ENCODE results near the gene HIPK1. TPM values are rescaled to one million over a fixed set of nuclear protein-coding genes. Genes with fewer than 3 reads are reported as not detected.

HIPK1 gene
- 41.7 TPM for total RNA-seq
- 23.5 TPM for polyA plus RNA-seq

- under 1% methylated on average over 61 of the region's 61 CpGs for WGBS
- Histone ChIP-seq H3K27ac (ENCODE audit: low read depth) (peak within 1 kb of the TSS; percentile 93), H3K4me3 (ENCODE audit: low read depth, low read length) (peak within 1 kb of the TSS; percentile 93), H3K4me1 (ENCODE audit: insufficient read depth) (no peaks in the 10 kb centered on the region), H3K36me3 (ENCODE audit: insufficient read depth) (no peaks in the 10 kb centered on the region)
- DNase-seq (ENCODE audit: extremely low spot score) = peak; percentile 91
Observed at GRCh38 chr1:113928941-113929749, at the start of gene HIPK1. TSS of gene HIPK1 (plus strand) at chr1:113929324.

GRCh38 chr1:113879739-113880038 is 49.4 kb upstream of the HIPK1 start:
- DNase-seq (ENCODE audit: extremely low spot score) = no peak
- WGBS = 66% methylated on average over 4 of the region's 4 CpGs
- H3K4me1 ChIP-seq (ENCODE audit: insufficient read depth) = no peaks in the 10 kb centered on the region

GRCh38 chr1:113881661-113882060 is 47.5 kb upstream of the HIPK1 start:
- 81% methylated on average over 2 of the region's 2 CpGs for WGBS
- no peaks in the 10 kb centered on the region for H3K36me3 ChIP-seq (ENCODE audit: insufficient read depth)
- DNase-seq (ENCODE audit: extremely low spot score) = no peak
- no peaks in the 10 kb centered on the region for H3K4me1 ChIP-seq (ENCODE audit: insufficient read depth)
- H3K4me3 ChIP-seq (ENCODE audit: low read depth, low read length) = no peak overlapping the region
- no peak overlapping the region for H3K27ac ChIP-seq (ENCODE audit: low read depth)

More at GRCh38 chr1:113879739-113880038, 49.4 kb upstream of the HIPK1 start:
- Histone ChIP-seq H3K36me3 (ENCODE audit: insufficient read depth) (no peaks in the 10 kb centered on the region), H3K4me3 (ENCODE audit: low read depth, low read length) (no peak overlapping the region), H3K27ac (ENCODE audit: low read depth) (no peak overlapping the region)

- WGBS = 91% methylated on average over 17 of the region's 17 CpGs
- H3K4me1 ChIP-seq (ENCODE audit: insufficient read depth) = no peaks in the 10 kb centered on the region
- H3K36me3 ChIP-seq (ENCODE audit: insufficient read depth) = no peaks in the 10 kb centered on the region
- no peak overlapping the region for H3K4me3 ChIP-seq (ENCODE audit: low read depth, low read length)
- H3K27ac ChIP-seq (ENCODE audit: low read depth) = no peak overlapping the region
- DNase-seq (ENCODE audit: extremely low spot score) = no peak
Observed at GRCh38 chr1:113886417-113887401, 42.4 kb upstream of the HIPK1 start.

GRCh38 chr1:113887402-113888175 is 41.5 kb upstream of the HIPK1 start, which contains the start of gene BCL2L15:
TSS of gene BCL2L15 (minus strand) at chr1:113887581. CDS start at chr1:113887375, 206 bp downstream.
- H3K4me3 ChIP-seq (ENCODE audit: low read depth, low read length) = no peak within 1 kb of the TSS
- H3K4me1 ChIP-seq (ENCODE audit: insufficient read depth) = no peaks in the 10 kb centered on the region
- no peak for DNase-seq (ENCODE audit: extremely low spot score)
- H3K36me3 ChIP-seq (ENCODE audit: insufficient read depth) = no peaks in the 10 kb centered on the region
- no peak within 1 kb of the TSS for H3K27ac ChIP-seq (ENCODE audit: low read depth)
- WGBS = 67% methylated on average over 6 of the region's 6 CpGs

GRCh38 chr1:113890816-113891215 is 38.3 kb upstream of the HIPK1 start:
- 68% methylated on average over 2 of the region's 2 CpGs for WGBS
- H3K36me3 ChIP-seq (ENCODE audit: insufficient read depth) = no peaks in the 10 kb centered on the region
- H3K4me3 ChIP-seq (ENCODE audit: low read depth, low read length) = no peak overlapping the region
- no peak for DNase-seq (ENCODE audit: extremely low spot score)
- no peak overlapping the region for H3K27ac ChIP-seq (ENCODE audit: low read depth)
- no peaks in the 10 kb centered on the region for H3K4me1 ChIP-seq (ENCODE audit: insufficient read depth)

DNA sequence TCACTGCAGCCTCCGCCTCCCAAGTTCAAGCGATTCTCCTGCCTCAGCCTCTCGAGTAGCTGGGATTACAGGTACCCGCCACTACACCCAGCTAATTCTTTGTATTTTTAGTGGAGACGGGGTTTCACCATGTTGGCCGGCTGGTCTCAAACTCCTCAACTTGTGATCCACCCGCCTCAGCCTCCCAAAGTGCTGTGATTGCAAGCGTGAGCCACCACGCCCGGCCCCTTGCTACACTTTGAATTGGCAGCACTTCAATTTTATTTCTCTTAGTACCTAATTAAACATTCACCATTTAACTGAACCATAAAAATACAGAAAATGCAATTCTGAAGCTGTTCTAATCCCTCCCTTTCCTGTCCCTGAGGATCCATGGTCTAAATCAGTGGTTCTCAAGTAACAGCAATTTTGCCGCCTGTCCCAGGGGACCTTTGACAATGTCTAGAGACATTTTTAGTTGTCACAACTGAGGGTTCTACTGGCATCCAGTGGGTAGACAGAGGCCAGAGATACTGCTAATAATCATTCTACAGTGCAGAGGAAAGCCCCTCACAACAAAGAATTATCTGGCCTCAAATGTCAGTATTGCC is 37.4 kb upstream of the HIPK1 start:
- DNase-seq (ENCODE audit: extremely low spot score) = no peak

DNA sequence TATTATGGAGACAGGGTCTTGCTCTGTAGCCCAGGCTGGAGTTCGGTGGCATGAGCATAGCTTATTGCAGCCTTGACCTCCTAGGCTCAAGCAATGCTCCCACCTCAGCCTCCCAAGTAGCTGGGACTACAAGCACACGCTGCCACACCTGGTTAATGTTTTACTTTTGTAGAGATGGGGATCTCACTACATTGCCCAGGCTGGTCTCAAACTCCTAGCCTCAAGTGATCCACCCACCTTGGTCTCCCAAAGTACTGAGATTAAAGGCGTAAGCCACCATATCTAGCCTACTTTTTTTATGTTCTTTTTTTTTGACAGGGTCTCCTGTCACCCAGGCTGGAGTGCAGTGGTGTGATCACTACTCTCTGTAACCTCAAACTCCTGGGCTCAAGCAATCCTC is 35.9 kb upstream of the HIPK1 start:
- H3K4me3 ChIP-seq (ENCODE audit: low read depth, low read length) = no peak overlapping the region
- WGBS = 92% methylated on average over 3 of the region's 3 CpGs
- H3K27ac ChIP-seq (ENCODE audit: low read depth) = no peak overlapping the region
- no peaks in the 10 kb centered on the region for H3K4me1 ChIP-seq (ENCODE audit: insufficient read depth)
- H3K36me3 ChIP-seq (ENCODE audit: insufficient read depth) = no peaks in the 10 kb centered on the region
- no peak for DNase-seq (ENCODE audit: extremely low spot score)

More for the DNA sequence above, 37.4 kb upstream of the HIPK1 start:
- 86% methylated on average over 11 of the region's 11 CpGs for WGBS
- Histone ChIP-seq H3K27ac (ENCODE audit: low read depth) (no peak overlapping the region), H3K36me3 (ENCODE audit: insufficient read depth) (no peaks in the 10 kb centered on the region), H3K4me1 (ENCODE audit: insufficient read depth) (no peaks in the 10 kb centered on the region), H3K4me3 (ENCODE audit: low read depth, low read length) (no peak overlapping the region)

DNA sequence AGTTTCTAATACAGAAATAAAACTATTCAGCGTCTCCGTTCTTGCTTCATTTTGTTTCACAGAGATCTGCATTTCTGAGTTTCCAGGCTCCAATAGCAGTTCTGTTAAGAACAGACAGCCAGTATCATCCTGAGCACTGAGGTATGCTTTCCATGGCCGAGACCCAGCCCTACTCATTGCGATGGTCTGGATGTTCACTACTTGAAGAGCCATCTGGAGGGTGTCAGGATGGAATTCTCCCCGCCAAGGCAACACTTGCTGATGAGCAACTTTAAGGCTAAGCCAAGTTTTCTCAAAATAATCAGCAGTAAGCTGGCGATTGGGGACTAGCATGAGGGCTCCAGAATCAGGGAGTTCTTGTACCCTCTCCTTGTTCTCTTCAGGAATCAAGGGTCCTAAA is 34.0 kb upstream of the HIPK1 start:
- H3K27ac ChIP-seq (ENCODE audit: low read depth) = no peak overlapping the region
- WGBS = 83% methylated on average over 6 of the region's 6 CpGs
- DNase-seq (ENCODE audit: extremely low spot score) = no peak
- no peaks in the 10 kb centered on the region for H3K36me3 ChIP-seq (ENCODE audit: insufficient read depth)
- H3K4me3 ChIP-seq (ENCODE audit: low read depth, low read length) = no peak overlapping the region
- H3K4me1 ChIP-seq (ENCODE audit: insufficient read depth) = no peaks in the 10 kb centered on the region

GRCh38 chr1:113895961-113896360 is 33.2 kb upstream of the HIPK1 start:
- no peak for DNase-seq (ENCODE audit: extremely low spot score)
- no peaks in the 10 kb centered on the region for H3K36me3 ChIP-seq (ENCODE audit: insufficient read depth)
- no peak overlapping the region for H3K27ac ChIP-seq (ENCODE audit: low read depth)
- H3K4me1 ChIP-seq (ENCODE audit: insufficient read depth) = no peaks in the 10 kb centered on the region
- 90% methylated on average over 8 of the region's 8 CpGs for WGBS
- no peak overlapping the region for H3K4me3 ChIP-seq (ENCODE audit: low read depth, low read length)

GRCh38 chr1:113898241-113898814 is 30.8 kb upstream of the HIPK1 start:
- no peak overlapping the region for H3K27ac ChIP-seq (ENCODE audit: low read depth)

DNA sequence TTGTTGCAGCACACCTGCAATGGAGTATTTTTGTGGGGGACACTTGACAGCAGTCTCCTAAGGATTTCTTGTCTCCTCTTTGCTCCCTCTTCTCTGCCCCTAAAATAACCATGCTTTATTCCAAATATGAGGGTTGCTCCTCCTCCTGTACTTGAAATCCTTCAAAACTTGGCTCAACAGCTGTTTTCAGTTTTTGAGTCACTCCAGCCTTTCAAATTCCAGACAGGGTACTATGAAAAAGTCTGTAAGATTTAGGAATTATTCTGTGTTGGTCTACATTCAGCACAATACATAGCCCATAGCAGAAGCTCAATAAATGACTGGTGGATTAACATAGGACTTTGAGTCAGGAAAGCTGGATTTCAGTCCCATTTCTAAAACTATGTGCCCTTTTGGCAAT is 30.0 kb upstream of the HIPK1 start:
- no peaks in the 10 kb centered on the region for H3K36me3 ChIP-seq (ENCODE audit: insufficient read depth)
- no peak overlapping the region for H3K4me3 ChIP-seq (ENCODE audit: low read depth, low read length)
- H3K4me1 ChIP-seq (ENCODE audit: insufficient read depth) = no peaks in the 10 kb centered on the region
- H3K27ac ChIP-seq (ENCODE audit: low read depth) = no peak overlapping the region
- no peak for DNase-seq (ENCODE audit: extremely low spot score)

More at GRCh38 chr1:113898241-113898814, 30.8 kb upstream of the HIPK1 start:
- H3K36me3 ChIP-seq (ENCODE audit: insufficient read depth) = no peaks in the 10 kb centered on the region
- no peaks in the 10 kb centered on the region for H3K4me1 ChIP-seq (ENCODE audit: insufficient read depth)
- H3K4me3 ChIP-seq (ENCODE audit: low read depth, low read length) = no peak overlapping the region
- DNase-seq (ENCODE audit: extremely low spot score) = no peak
- 97% methylated on average over 1 of the region's 1 CpG for WGBS

DNA sequence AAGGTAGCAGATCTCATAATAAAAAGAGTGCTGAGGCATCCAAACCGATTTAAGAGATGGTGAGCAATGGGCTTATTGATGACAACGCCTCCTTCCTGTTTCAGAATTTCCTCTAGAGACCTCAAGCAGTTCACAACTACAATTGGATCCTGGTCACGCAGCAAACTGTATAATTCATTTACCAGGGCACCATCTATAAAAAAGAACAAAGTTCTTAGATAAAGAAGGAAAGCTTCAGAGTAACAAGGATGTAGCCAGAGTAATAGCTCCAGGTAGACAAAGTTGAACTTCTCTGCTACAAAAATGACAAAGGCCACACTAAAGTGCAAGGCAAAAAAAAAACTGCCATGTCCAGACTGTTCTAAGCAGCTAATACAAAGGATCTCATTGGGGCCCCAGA is 27.9 kb upstream of the HIPK1 start:
- no peaks in the 10 kb centered on the region for H3K36me3 ChIP-seq (ENCODE audit: insufficient read depth)
- H3K4me1 ChIP-seq (ENCODE audit: insufficient read depth) = no peaks in the 10 kb centered on the region
- no peak overlapping the region for H3K4me3 ChIP-seq (ENCODE audit: low read depth, low read length)
- 86% methylated on average over 3 of the region's 3 CpGs for WGBS
- DNase-seq (ENCODE audit: extremely low spot score) = no peak
- no peak overlapping the region for H3K27ac ChIP-seq (ENCODE audit: low read depth)

Data from urinary bladder (tissue), 4 donors.